OCI-LY1 (cell line): Measurements from ENCODE around the gene RFX2.

Experiments used
- H2AFZ ChIP-seq: fragments of 200-600 bp; sonication (generic), shearing (Covaris generic); 2 replicates; pipeline ENCODE4 v1.6.0; 2014; ENCODE audit warnings: antibody characterized with exemption, mild to moderate bottlenecking, low read length
- H3F3A ChIP-seq: fragments of 200-600 bp; sonication (generic), shearing (Covaris generic); 2 replicates; pipeline ENCODE4 v1.6.0; 2014; ENCODE audit warnings: mild to moderate bottlenecking, antibody characterized with exemption, low read length, moderate library complexity; ENCODE audit not compliant: insufficient read depth
- H3K27ac ChIP-seq: fragments of 200-600 bp; sonication (generic); 2 replicates; pipeline ENCODE4 v1.5.1; 2014; ENCODE audit warnings: low read length, mixed run types, mild to moderate bottlenecking, low read depth; ENCODE audit not compliant: poor library complexity, severe bottlenecking
- H3K27me3 ChIP-seq: fragments of 200-600 bp; sonication (generic); 2 replicates; pipeline ENCODE4 v1.6.0; 2014; ENCODE audit warnings: antibody characterized with exemption, mild to moderate bottlenecking, low read length, moderate library complexity; ENCODE audit not compliant: insufficient read depth
- H3K36me3 ChIP-seq: fragments of 200-600 bp; sonication (generic); 2 replicates; pipeline ENCODE4 v1.6.1; 2014; ENCODE audit warnings: mild to moderate bottlenecking, antibody characterized with exemption, low read length, moderate library complexity, mixed read lengths; ENCODE audit not compliant: insufficient read depth
- H3K4me1 ChIP-seq: fragments of 200-600 bp; sonication (generic); 2 replicates; pipeline ENCODE4 v1.5.1; 2014; ENCODE audit warnings: mild to moderate bottlenecking, low read length, moderate library complexity; ENCODE audit not compliant: insufficient read depth, severe bottlenecking
- H3K4me2 ChIP-seq: fragments of 200-600 bp; sonication (generic), shearing (Covaris generic); 2 replicates; pipeline ENCODE4 v1.6.1; 2014; ENCODE audit warnings: low read length
- H3K4me3 ChIP-seq: fragments of 200-600 bp; sonication (generic); 2 replicates; pipeline ENCODE4 v1.5.1; 2014; ENCODE audit warnings: low read length, low read depth, mild to moderate bottlenecking, mixed read lengths; ENCODE audit not compliant: poor library complexity, severe bottlenecking
- H3K79me2 ChIP-seq: fragments of 200-600 bp; shearing (Covaris generic); 2 replicates; pipeline ENCODE4 v1.6.1; 2016; ENCODE audit warnings: mixed run types, low read length, mixed read lengths; ENCODE audit not compliant: insufficient read depth
- H3K9ac ChIP-seq: fragments of 200-600 bp; sonication (generic), shearing (Covaris generic); 2 replicates; pipeline ENCODE4 v1.6.1; 2014; ENCODE audit warnings: mild to moderate bottlenecking, low read length, mixed read lengths
- H3K9me2 ChIP-seq: fragments of 200-600 bp; sonication (generic), shearing (Covaris generic); 2 replicates; pipeline ENCODE4 v1.6.1; 2014; ENCODE audit warnings: low read depth, mild to moderate bottlenecking, low read length, mixed read lengths
- H3K9me3 ChIP-seq: fragments of 200-600 bp; shearing (Covaris generic); 2 replicates; pipeline ENCODE4 v1.6.1; 2014; ENCODE audit warnings: low read length, mixed read lengths
- H4K20me1 ChIP-seq: fragments of 200-600 bp; sonication (generic), shearing (Covaris generic); 2 replicates; pipeline ENCODE4 v1.6.0; 2016; ENCODE audit warnings: mild to moderate bottlenecking, low read length; ENCODE audit not compliant: insufficient read depth
- EZH2 ChIP-seq: fragments of 200-600 bp; sonication (generic), shearing (Covaris generic); IDR thresholded peaks from 2 replicates; pipeline ENCODE4 v1.8.0; 2017; ENCODE audit warnings: borderline replicate concordance, mixed run types, mild to moderate bottlenecking, antibody characterized with exemption, low read length, moderate library complexity, mixed read lengths
- TF ChIP-seq, protein P1 (sequence below): fragments of 200-600 bp; sonication (generic), shearing (Covaris generic); IDR thresholded peaks from 2 replicates; pipeline ENCODE4 v1.5.1; 2017; ENCODE audit warnings: mild to moderate bottlenecking, antibody characterized with exemption, low read length, moderate library complexity, mixed read lengths

The RFX2 gene

DNA sequence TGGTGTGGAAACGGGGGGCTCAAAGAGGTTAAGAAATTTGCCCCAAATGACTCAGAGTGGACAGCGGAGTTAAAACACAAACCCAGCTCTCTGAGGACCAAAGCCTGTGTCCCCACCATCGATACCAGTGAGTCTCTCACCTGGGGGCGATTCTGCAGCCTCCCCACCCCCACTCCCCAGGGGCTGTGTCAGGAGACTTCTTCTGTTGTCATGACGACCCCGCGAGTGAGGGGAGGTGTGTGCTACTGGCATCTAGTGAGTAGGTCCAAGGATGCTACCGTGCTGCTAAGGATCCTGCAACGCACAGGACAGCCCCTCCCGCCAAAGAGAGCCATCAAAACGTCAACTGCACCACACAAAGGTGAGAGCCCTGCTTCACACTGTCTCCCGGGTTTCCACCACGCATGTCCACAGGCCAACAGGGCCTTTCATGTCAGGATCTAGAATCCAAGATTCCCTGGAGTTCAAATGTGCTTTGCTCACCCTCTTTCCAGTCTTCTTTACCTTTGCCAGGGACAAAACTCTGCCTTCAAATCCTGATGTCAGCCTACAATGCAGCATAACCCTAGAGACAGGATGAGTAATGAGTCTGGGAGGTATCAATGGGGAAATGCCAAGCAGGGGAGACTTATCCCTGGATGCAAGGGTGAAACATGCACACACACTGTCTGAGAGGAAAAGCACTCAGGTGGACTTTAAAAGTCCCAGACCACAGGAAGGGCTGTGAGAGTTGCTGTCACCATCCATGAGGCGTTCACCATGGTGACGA, 136.2 kb downstream of the RFX2 start:
- H3K36me3 ChIP-seq, result peaks cover 44% of the 10 kb centered on the region; the same call in 1 of the 2 replicates
- H3F3A ChIP-seq, result no peaks in the 10 kb centered on the region
- H3K9me3 ChIP-seq, result no peaks in the 10 kb centered on the region
- H3K27ac ChIP-seq, result peak overlapping the region; percentile 57
- TF ChIP-seq, protein P1, sequence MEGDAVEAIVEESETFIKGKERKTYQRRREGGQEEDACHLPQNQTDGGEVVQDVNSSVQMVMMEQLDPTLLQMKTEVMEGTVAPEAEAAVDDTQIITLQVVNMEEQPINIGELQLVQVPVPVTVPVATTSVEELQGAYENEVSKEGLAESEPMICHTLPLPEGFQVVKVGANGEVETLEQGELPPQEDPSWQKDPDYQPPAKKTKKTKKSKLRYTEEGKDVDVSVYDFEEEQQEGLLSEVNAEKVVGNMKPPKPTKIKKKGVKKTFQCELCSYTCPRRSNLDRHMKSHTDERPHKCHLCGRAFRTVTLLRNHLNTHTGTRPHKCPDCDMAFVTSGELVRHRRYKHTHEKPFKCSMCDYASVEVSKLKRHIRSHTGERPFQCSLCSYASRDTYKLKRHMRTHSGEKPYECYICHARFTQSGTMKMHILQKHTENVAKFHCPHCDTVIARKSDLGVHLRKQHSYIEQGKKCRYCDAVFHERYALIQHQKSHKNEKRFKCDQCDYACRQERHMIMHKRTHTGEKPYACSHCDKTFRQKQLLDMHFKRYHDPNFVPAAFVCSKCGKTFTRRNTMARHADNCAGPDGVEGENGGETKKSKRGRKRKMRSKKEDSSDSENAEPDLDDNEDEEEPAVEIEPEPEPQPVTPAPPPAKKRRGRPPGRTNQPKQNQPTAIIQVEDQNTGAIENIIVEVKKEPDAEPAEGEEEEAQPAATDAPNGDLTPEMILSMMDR, result no peak
- no peak for TF ChIP-seq EZH2
- peak overlapping the region; percentile 100; the same call in 1 of the 2 replicates for H3K4me2 ChIP-seq
- no peak overlapping the region; the same call in 1 of the 2 replicates for H3K9ac ChIP-seq
- H4K20me1 ChIP-seq, result no peaks in the 10 kb centered on the region
- H3K4me3 ChIP-seq, result no peak overlapping the region
- H2AFZ ChIP-seq, result no peak overlapping the region
- H3K79me2 ChIP-seq, result peaks cover 88% of the 10 kb centered on the region
- peaks cover 47% of the 10 kb centered on the region for H3K4me1 ChIP-seq
- H3K27me3 ChIP-seq, result no peaks in the 10 kb centered on the region
- no peaks in the 10 kb centered on the region for H3K9me2 ChIP-seq

DNA sequence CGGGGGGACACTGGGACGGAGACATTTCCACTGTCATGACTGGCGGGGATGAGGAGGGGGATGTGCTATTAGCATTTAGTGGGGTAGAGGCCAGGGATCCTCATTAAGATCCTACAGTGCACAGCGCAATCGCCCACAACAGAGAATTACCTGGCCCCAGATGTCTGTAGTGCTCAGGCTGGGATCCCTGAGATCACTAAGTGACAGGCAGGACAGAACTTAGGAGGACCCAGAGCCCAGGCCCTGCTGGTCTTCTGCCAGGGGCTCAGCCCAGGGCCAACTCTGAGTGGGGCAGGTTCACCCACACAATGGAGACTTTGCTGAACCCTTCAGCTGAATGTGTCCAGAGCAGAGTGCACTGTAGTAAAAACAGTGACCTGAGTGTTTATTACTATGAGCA, 136.9 kb downstream of the RFX2 start:
- H3K27me3 ChIP-seq, result no peaks in the 10 kb centered on the region
- H3K9me3 ChIP-seq, result no peaks in the 10 kb centered on the region
- H3F3A ChIP-seq, result no peaks in the 10 kb centered on the region
- H3K4me1 ChIP-seq, result peaks cover 47% of the 10 kb centered on the region
- no peak overlapping the region for H3K4me3 ChIP-seq
- TF ChIP-seq, protein P1, result no peak
- no peak for TF ChIP-seq EZH2
- no peaks in the 10 kb centered on the region for H4K20me1 ChIP-seq
- H3K9ac ChIP-seq, result no peak overlapping the region
- no peaks in the 10 kb centered on the region for H3K9me2 ChIP-seq
- peaks cover 44% of the 10 kb centered on the region; the same call in 1 of the 2 replicates for H3K36me3 ChIP-seq
- H3K4me2 ChIP-seq, result no peak overlapping the region
- H3K79me2 ChIP-seq, result peaks cover 83% of the 10 kb centered on the region
- no peak overlapping the region for H3K27ac ChIP-seq
- H2AFZ ChIP-seq, result no peak overlapping the region

DNA sequence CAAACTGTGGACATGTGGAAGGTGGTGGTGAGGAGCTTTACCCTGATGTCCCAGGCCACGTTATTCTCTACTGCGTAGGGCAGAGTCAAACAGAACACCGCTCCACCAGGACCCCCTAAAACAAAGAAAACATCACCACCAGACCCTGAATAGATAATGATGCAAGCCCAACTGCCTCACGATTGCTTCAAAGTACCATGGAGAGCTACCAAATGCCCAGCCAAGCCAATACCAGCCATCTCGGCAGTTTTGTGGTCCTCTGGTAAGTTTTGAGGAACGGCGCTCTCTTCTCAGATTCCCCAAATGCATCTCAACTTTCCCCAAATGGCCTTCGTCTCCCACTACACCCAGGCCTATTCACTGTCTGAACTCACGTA, 138.0 kb downstream of the RFX2 start:
- Histone ChIP-seq H3F3A (no peaks in the 10 kb centered on the region), H3K4me2 (no peak overlapping the region), H3K27me3 (no peaks in the 10 kb centered on the region), H3K36me3 (peaks cover 45% of the 10 kb centered on the region; the same call in 1 of the 2 replicates), H3K9ac (no peak overlapping the region), H3K4me1 (peaks cover 55% of the 10 kb centered on the region), H3K27ac (no peak overlapping the region), H3K9me3 (no peaks in the 10 kb centered on the region), H3K79me2 (peaks cover 90% of the 10 kb centered on the region), H3K9me2 (no peaks in the 10 kb centered on the region), H4K20me1 (no peaks in the 10 kb centered on the region), H3K4me3 (no peak overlapping the region), H2AFZ (no peak overlapping the region)
- TF ChIP-seq, protein P1, result no peak
- TF ChIP-seq EZH2, result no peak
